ENCODE data around the gene MAN1A2. TPM values are rescaled to one million over a fixed set of nuclear protein-coding genes. Genes with fewer than 3 reads are reported as not detected.
"Not testable (repeated sequence)": the region's sequence is repeated elsewhere in the genome, so short reads cannot be mapped to it uniquely, and the experiment has no call there.

Gene MAN1A2
- total RNA-seq, 2 experiments from 2014 or later = 18.3 to 22.5 TPM

DNA sequence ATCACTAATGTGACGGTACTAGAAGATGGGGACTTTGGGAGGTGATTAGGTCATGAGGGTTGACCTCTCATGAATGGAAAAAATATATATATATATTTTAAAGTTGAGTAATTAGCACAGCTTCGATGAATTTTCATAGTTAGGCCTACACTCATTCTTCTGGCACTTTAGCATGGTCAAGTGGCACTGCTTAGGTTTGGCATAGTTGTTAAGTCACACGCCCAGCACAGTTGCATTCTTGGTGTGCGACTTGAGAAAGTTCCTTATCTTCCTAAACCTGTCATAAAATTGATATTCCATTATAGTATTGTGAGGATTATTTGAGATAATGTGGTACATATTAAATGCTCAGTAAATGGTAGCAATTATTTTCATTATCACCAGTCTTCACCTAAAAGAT is 47.7 kb downstream of the MAN1A2 start:
- H3K9me3 Mint-ChIP-seq = no peaks in the 10 kb centered on the region
- H3K27me3 Mint-ChIP-seq = no peaks in the 10 kb centered on the region
- POLR2A ChIA-PET = no interaction called here
- no peak for DNase-seq
- peaks cover 11% of the 10 kb centered on the region for H3K4me1 Mint-ChIP-seq (ENCODE audit: low read depth)
- intact Hi-C loops (cut with micrococcal nuclease) = loop anchor here (5.0 kb wide), 1 partner anchor 48 kb away; the partner anchor contains the start of gene MAN1A2
- CTCF ChIA-PET = no interaction called here
- peaks cover 24% of the 10 kb centered on the region for H3K36me3 Mint-ChIP-seq
- H3K4me3 Mint-ChIP-seq = no peak overlapping the region
- no peak overlapping the region for H3K27ac Mint-ChIP-seq

DNA sequence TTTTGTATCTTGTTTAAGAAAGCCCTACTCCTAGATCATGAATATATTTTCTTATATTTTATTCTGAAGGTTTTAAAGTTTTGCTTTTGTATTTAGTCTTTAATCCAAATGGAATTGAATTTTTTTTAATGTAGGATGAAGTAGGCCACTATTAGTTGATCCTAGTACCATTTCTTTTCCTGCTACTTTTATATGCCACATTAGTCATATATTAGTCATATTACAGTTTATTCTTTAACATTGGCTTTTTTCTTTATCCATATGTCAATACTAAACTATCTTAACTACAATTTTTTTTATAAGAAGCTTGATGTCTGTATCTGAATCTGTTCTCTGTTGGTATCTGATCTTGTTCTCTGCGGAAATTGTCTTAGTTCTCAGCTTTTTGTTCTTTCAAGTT is 48.8 kb downstream of the MAN1A2 start:
- Mint-ChIP-seq H3K27ac (no peak overlapping the region), H3K4me3 (no peak overlapping the region), H3K27me3 (no peaks in the 10 kb centered on the region), H3K9me3 (no peaks in the 10 kb centered on the region), H3K4me1 (ENCODE audit: low read depth) (peaks cover 11% of the 10 kb centered on the region), H3K36me3 (peaks cover 28% of the 10 kb centered on the region)
- CTCF ChIA-PET = no interaction called here
- no peak for DNase-seq
- intact Hi-C loops (cut with micrococcal nuclease) = no loop called here
- POLR2A ChIA-PET = no interaction called here

DNA sequence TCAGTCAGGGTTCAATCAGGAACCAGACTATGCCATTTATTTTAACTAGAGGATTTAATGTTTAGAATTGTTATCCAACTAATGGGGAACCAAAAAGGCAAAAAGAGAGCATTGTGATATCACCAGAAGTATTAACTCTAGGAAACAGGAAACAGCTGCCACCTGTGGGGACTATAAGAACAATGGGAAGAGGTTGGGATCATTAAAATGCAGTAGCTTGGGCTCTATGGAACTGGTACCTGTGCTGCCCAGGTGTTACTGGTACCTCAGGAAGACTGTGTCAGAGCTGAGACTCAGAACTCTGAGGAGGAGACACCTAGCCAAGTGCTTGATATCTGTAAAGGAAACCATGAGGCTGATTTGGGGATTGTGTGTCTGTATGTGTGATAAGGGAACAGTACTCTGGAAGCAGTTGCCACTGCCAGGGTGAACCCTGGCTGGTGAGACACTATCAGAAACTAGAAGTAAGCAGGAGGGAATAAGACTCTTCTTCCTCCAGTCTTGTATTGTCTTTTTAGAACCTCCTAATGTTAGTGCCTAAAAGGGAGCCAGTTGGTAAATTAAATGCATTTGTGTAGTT is 49.4 kb downstream of the MAN1A2 start:
- POLR2A ChIA-PET = no interaction called here
- DNase-seq = no peak
- peaks cover 11% of the 10 kb centered on the region for H3K4me1 Mint-ChIP-seq (ENCODE audit: low read depth)
- H3K4me3 Mint-ChIP-seq = no peak overlapping the region
- H3K27ac Mint-ChIP-seq = no peak overlapping the region
- CTCF ChIA-PET = no interaction called here
- H3K36me3 Mint-ChIP-seq = peaks cover 29% of the 10 kb centered on the region
- intact Hi-C loops (cut with micrococcal nuclease) = no loop called here
- H3K27me3 Mint-ChIP-seq = no peaks in the 10 kb centered on the region
- H3K9me3 Mint-ChIP-seq = no peaks in the 10 kb centered on the region

DNA sequence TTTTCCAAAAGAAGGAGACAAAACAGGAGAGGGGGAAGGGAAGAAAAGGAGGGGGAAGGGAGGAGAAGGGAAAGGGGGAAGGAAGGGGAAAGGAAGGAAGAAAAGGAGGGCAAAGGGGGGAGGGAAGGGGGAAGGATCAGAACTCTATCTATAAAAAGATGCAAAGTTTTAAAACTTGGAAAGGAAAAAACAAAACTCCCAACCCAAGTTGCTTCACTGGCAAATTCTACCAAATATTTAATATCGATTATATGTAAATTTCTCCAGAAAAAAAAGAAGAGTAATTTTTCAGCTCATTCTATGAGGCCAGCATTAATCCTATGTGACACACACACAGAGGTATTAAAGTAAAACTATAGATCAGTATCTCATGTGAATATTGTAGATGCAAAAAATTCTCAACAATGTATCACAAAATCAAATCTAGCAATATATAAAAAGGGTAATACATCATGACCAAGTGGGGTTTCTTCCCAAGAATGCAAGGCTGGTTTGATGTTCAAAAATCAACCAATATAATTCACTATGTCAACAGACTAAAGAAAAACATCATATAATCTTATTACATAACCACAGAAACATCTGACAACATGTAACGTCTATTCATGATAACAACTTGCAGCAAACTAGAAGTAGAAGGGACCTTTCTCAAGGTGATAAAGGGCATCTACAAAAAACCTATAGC is 57.9 kb downstream of the MAN1A2 start:
- no peak overlapping the region for H3K27ac Mint-ChIP-seq
- H3K4me1 Mint-ChIP-seq (ENCODE audit: low read depth) = no peaks in the 10 kb centered on the region
- H3K27me3 Mint-ChIP-seq = no peaks in the 10 kb centered on the region
- POLR2A ChIA-PET = no interaction called here
- DNase-seq = no peak
- H3K9me3 Mint-ChIP-seq = peaks cover 16% of the 10 kb centered on the region
- intact Hi-C loops (cut with micrococcal nuclease) = no loop called here
- CTCF ChIA-PET = no interaction called here
- peaks cover 33% of the 10 kb centered on the region for H3K36me3 Mint-ChIP-seq
- H3K4me3 Mint-ChIP-seq = no peak overlapping the region

- intact Hi-C loops (cut with micrococcal nuclease) = no loop called here
- Mint-ChIP-seq H3K36me3 (peaks cover 26% of the 10 kb centered on the region), H3K27me3 (no peaks in the 10 kb centered on the region), H3K27ac (no peak overlapping the region), H3K4me3 (no peak overlapping the region), H3K4me1 (ENCODE audit: low read depth) (no peaks in the 10 kb centered on the region), H3K9me3 (peaks cover 16% of the 10 kb centered on the region)
- CTCF ChIA-PET = no interaction called here
- POLR2A ChIA-PET = no interaction called here
- DNase-seq = no peak
Observed at GRCh38 chr1:117427297-117427696, 60.0 kb downstream of the MAN1A2 start.

- Mint-ChIP-seq H3K9me3 (no peaks in the 10 kb centered on the region), H3K27me3 (no peaks in the 10 kb centered on the region), H3K36me3 (no peaks in the 10 kb centered on the region), H3K4me1 (ENCODE audit: low read depth) (peaks cover 3% of the 10 kb centered on the region), H3K4me3 (no peak overlapping the region), H3K27ac (no peak overlapping the region)
- DNase-seq = no peak
- POLR2A ChIA-PET = no interaction called here
- CTCF ChIA-PET = no interaction called here
- intact Hi-C loops (cut with micrococcal nuclease) = no loop called here
Observed at GRCh38 chr1:117433943-117434342, 66.7 kb downstream of the MAN1A2 start.

GRCh38 chr1:117436513-117436912 is 69.3 kb downstream of the MAN1A2 start:
- H3K27me3 Mint-ChIP-seq = no peaks in the 10 kb centered on the region
- no peak overlapping the region for H3K27ac Mint-ChIP-seq
- H3K9me3 Mint-ChIP-seq = no peaks in the 10 kb centered on the region
- no peak overlapping the region for H3K4me3 Mint-ChIP-seq
- CTCF ChIA-PET = no interaction called here
- no peak for DNase-seq
- H3K36me3 Mint-ChIP-seq = no peaks in the 10 kb centered on the region
- peaks cover 6% of the 10 kb centered on the region for H3K4me1 Mint-ChIP-seq (ENCODE audit: low read depth)
- intact Hi-C loops (cut with micrococcal nuclease) = no loop called here
- POLR2A ChIA-PET = no interaction called here

- no peak overlapping the region for H3K4me3 Mint-ChIP-seq
- H3K9me3 Mint-ChIP-seq = peaks cover 16% of the 10 kb centered on the region
- H3K27me3 Mint-ChIP-seq = no peaks in the 10 kb centered on the region
- DNase-seq = no peak
- ChIA-PET CTCF (no interaction called here), POLR2A (no interaction called here)
- intact Hi-C loops (cut with micrococcal nuclease) = no loop called here
- peaks cover 46% of the 10 kb centered on the region for H3K36me3 Mint-ChIP-seq
- H3K4me1 Mint-ChIP-seq (ENCODE audit: low read depth) = no peaks in the 10 kb centered on the region
- H3K27ac Mint-ChIP-seq = no peak overlapping the region
Observed at GRCh38 chr1:117447661-117448060, 80.4 kb downstream of the MAN1A2 start.

- no peaks in the 10 kb centered on the region for H3K27me3 Mint-ChIP-seq
- H3K4me1 Mint-ChIP-seq (ENCODE audit: low read depth) = no peaks in the 10 kb centered on the region
- intact Hi-C loops (cut with micrococcal nuclease) = no loop called here
- no peak overlapping the region for H3K4me3 Mint-ChIP-seq
- H3K27ac Mint-ChIP-seq = no peak overlapping the region
- H3K36me3 Mint-ChIP-seq = peaks cover 42% of the 10 kb centered on the region
- CTCF ChIA-PET = no interaction called here
- no peak for DNase-seq
- POLR2A ChIA-PET = no interaction called here
- peaks cover 8% of the 10 kb centered on the region for H3K9me3 Mint-ChIP-seq
Observed at GRCh38 chr1:117452216-117452615, 85.0 kb downstream of the MAN1A2 start.

DNA sequence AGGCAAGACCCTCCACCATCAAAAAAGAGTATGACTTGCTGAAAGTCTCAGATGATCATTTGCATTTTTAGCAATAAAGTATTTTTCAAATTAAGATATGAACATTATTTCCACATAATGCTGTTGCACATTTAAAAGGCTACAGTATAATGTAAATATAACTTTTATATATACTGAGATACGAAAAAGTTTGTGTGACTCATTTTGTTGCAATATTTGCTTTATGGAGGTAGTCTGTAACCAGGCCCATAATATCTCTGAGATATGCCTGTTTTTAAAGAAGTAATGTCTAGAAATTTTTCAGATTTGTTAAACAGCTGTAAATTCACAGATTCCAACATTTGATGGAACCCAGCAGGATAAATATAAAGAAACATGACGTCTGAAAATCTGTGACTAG is 86.7 kb downstream of the MAN1A2 start:
- Mint-ChIP-seq H3K9me3 (peaks cover 8% of the 10 kb centered on the region), H3K36me3 (peaks cover 31% of the 10 kb centered on the region), H3K27me3 (no peaks in the 10 kb centered on the region), H3K4me1 (ENCODE audit: low read depth) (no peaks in the 10 kb centered on the region), H3K27ac (no peak overlapping the region), H3K4me3 (no peak overlapping the region)
- no peak for DNase-seq
- intact Hi-C loops (cut with micrococcal nuclease) = no loop called here
- ChIA-PET CTCF (no interaction called here), POLR2A (no interaction called here)

GRCh38 chr1:117458410-117458809 is 91.2 kb downstream of the MAN1A2 start:
- H3K27me3 Mint-ChIP-seq; H3K9me3 Mint-ChIP-seq; CTCF ChIA-PET; H3K4me3 Mint-ChIP-seq; H3K27ac Mint-ChIP-seq; POLR2A ChIA-PET; intact Hi-C loops (cut with micrococcal nuclease); DNase-seq; H3K4me1 Mint-ChIP-seq (ENCODE audit: low read depth): not testable (repeated sequence)
- H3K36me3 Mint-ChIP-seq = peaks cover 17% of the 10 kb centered on the region

DNA sequence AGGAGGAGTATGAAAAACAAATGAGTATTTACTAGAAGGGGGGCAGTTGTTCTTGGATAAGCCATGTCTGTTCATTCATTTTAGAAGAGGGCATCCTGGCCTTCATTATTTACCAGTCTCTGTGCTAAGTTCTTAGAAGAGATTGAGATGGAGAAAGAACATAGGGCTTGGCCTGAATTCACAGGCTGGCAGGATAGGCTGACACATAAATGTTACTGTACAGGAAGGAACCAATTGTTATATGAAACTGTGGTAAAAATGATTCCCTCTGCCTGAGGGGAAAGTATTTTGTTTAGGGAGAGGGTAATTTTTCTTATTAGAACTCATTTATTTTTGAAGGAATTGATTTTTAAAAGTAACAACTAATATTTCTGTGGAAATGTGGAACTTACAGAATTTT is 99.5 kb downstream of the MAN1A2 start:
- no peak overlapping the region for H3K4me3 Mint-ChIP-seq
- DNase-seq = no peak
- H3K36me3 Mint-ChIP-seq = peaks cover 28% of the 10 kb centered on the region
- intact Hi-C loops (cut with micrococcal nuclease) = no loop called here
- H3K4me1 Mint-ChIP-seq (ENCODE audit: low read depth) = no peaks in the 10 kb centered on the region
- no peak overlapping the region for H3K27ac Mint-ChIP-seq
- POLR2A ChIA-PET = no interaction called here
- H3K27me3 Mint-ChIP-seq = no peaks in the 10 kb centered on the region
- CTCF ChIA-PET = no interaction called here
- no peaks in the 10 kb centered on the region for H3K9me3 Mint-ChIP-seq

DNA sequence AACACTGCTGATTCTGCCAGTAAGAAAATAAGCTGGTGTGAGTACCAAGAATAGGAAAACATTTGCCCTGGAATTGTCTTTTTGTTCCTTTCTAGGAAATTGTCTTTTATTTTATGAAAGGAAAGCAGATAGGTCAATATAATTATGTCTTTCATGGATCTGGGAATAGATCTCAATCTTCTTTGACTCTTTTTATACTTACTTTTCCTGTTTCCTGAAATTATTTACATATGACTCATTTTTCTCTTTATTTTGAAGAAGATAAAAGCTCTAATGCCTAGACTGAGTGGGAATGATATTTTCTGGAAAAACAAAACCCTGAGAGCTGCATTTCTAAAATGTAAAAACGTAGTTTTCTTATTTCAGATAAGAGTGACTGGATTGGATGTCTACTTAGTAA is 100.1 kb downstream of the MAN1A2 start:
- Mint-ChIP-seq H3K27ac (no peak overlapping the region), H3K4me1 (ENCODE audit: low read depth) (no peaks in the 10 kb centered on the region), H3K27me3 (no peaks in the 10 kb centered on the region), H3K36me3 (peaks cover 27% of the 10 kb centered on the region), H3K4me3 (no peak overlapping the region), H3K9me3 (no peaks in the 10 kb centered on the region)
- no peak for DNase-seq
- intact Hi-C loops (cut with micrococcal nuclease) = no loop called here
- POLR2A ChIA-PET = no interaction called here
- CTCF ChIA-PET = no interaction called here

Data from activated CD4-positive, alpha-beta memory T cell treated with anti-CD3 and anti-CD28 coated beads for 36 hours (primary cell).